HAP-1 (cell line): ENCODE data around the gene RGS12.

Source experiments
- DNase-seq, 2 experiments: peaks; one replicate each; pipeline ENCODE4 v3.0.0-alpha.2; 2016 to 2020; ENCODE audit warnings: low spot score in 2 of 2
- H3K27me3 ChIP-seq: fragments of 250-450 bp; sonication (Bioruptor Pico); 2 replicates; pipeline ENCODE4 v1.5.1; 2020; ENCODE audit warnings: low read depth, mild to moderate bottlenecking, moderate library complexity
- H3K36me3 ChIP-seq: fragments of 250-450 bp; sonication (Bioruptor Pico); replicated peaks from 2 replicates; pipeline ENCODE4 v1.5.1; 2020; ENCODE audit warnings: mild to moderate bottlenecking
- H3K4me1 ChIP-seq: fragments of 250-450 bp; sonication (Bioruptor Pico); 2 replicates; pipeline ENCODE4 v1.5.1; 2020; ENCODE audit warnings: mild to moderate bottlenecking
- H3K4me3 ChIP-seq: fragments of 250-450 bp; sonication (Bioruptor Pico); 2 replicates; pipeline ENCODE4 v1.5.1; 2020; ENCODE audit warnings: mild to moderate bottlenecking, moderate library complexity
- H3K9me3 ChIP-seq: fragments of 250-450 bp; sonication (Bioruptor Pico); 2 replicates; pipeline ENCODE4 v1.5.1; 2020; ENCODE audit warnings: mild to moderate bottlenecking, moderate library complexity
- in situ Hi-C: fragments of 300-500 bp; cut with MboI; formaldehyde crosslinking; loops from 3 replicates; pipeline ENCODE4 v1.14.3; 2020; ENCODE audit warnings: low sequenced_read_pairs, inconsistent platforms, mixed read lengths

The RGS12 gene

GRCh38 chr4:3280466-3280865 is 12.4 kb upstream of the RGS12 start:
- no peak for DNase-seq
- in situ Hi-C loops, result no loop called here

GRCh38 chr4:3283483-3283882 is 9.3 kb upstream of the RGS12 start:
- Histone ChIP-seq H3K27me3 (no peaks in the 10 kb centered on the region), H3K9me3 (peaks cover 2% of the 10 kb centered on the region; the same call in 1 of the 2 replicates), H3K4me1 (no peaks in the 10 kb centered on the region; the same call in 1 of the 2 replicates), H3K4me3 (no peak overlapping the region), H3K36me3 (no peaks in the 10 kb centered on the region)
- in situ Hi-C loops, result no loop called here
- DNase-seq, result no peak

More at GRCh38 chr4:3280466-3280865, 12.4 kb upstream of the RGS12 start:
- Histone ChIP-seq H3K4me1 (no peaks in the 10 kb centered on the region; the same call in none of the 2 replicates), H3K27me3 (peaks cover 9% of the 10 kb centered on the region; the same call in 1 of the 2 replicates), H3K36me3 (no peaks in the 10 kb centered on the region), H3K4me3 (no peak overlapping the region), H3K9me3 (peaks cover 2% of the 10 kb centered on the region; the same call in 1 of the 2 replicates)

- Histone ChIP-seq H3K36me3 (no peaks in the 10 kb centered on the region), H3K27me3 (no peaks in the 10 kb centered on the region), H3K4me1 (no peaks in the 10 kb centered on the region), H3K9me3 (peaks cover 2% of the 10 kb centered on the region; the same call in 1 of the 2 replicates), H3K4me3 (no peak overlapping the region)
- in situ Hi-C loops, result no loop called here
- DNase-seq, result no peak
These were observed 8.9 kb upstream of the RGS12 start for GRCh38 chr4:3283916-3284315.

GRCh38 chr4:3284734-3285557 is 7.9 kb upstream of the RGS12 start:
- in situ Hi-C loops, result no loop called here
- H3K4me3 ChIP-seq, result no peak overlapping the region
- peaks cover 2% of the 10 kb centered on the region; the same call in 1 of the 2 replicates for H3K9me3 ChIP-seq
- H3K27me3 ChIP-seq, result no peaks in the 10 kb centered on the region
- DNase-seq, result no peak
- no peaks in the 10 kb centered on the region for H3K36me3 ChIP-seq
- no peaks in the 10 kb centered on the region for H3K4me1 ChIP-seq

- in situ Hi-C loops, result no loop called here
- H3K36me3 ChIP-seq, result no peaks in the 10 kb centered on the region
These were observed 7.1 kb upstream of the RGS12 start for GRCh38 chr4:3285558-3286334.

GRCh38 chr4:3286335-3287175 is 6.3 kb upstream of the RGS12 start:
- Histone ChIP-seq H3K9me3 (peaks cover 2% of the 10 kb centered on the region; the same call in 1 of the 2 replicates), H3K36me3 (no peaks in the 10 kb centered on the region), H3K4me3 (no peak overlapping the region), H3K27me3 (no peaks in the 10 kb centered on the region), H3K4me1 (peaks cover 1% of the 10 kb centered on the region; the same call in 1 of the 2 replicates)
- in situ Hi-C loops, result no loop called here
- DNase-seq, result no peak

More at GRCh38 chr4:3285558-3286334, 7.1 kb upstream of the RGS12 start:
- no peaks in the 10 kb centered on the region for H3K4me1 ChIP-seq
- no peaks in the 10 kb centered on the region for H3K27me3 ChIP-seq
- H3K4me3 ChIP-seq, result no peak overlapping the region
- peaks cover 2% of the 10 kb centered on the region; the same call in 1 of the 2 replicates for H3K9me3 ChIP-seq
- no peak for DNase-seq

- no peak for DNase-seq
- in situ Hi-C loops, result no loop called here
- Histone ChIP-seq H3K27me3 (no peaks in the 10 kb centered on the region), H3K4me3 (no peak overlapping the region), H3K4me1 (peaks cover 5% of the 10 kb centered on the region; the same call in 1 of the 2 replicates), H3K36me3 (no peaks in the 10 kb centered on the region), H3K9me3 (no peaks in the 10 kb centered on the region)
These were observed 5.4 kb upstream of the RGS12 start for GRCh38 chr4:3287271-3287971.

GRCh38 chr4:3287972-3288570 is 4.8 kb upstream of the RGS12 start:
- Histone ChIP-seq H3K27me3 (no peaks in the 10 kb centered on the region), H3K4me1 (peaks cover 5% of the 10 kb centered on the region; the same call in 1 of the 2 replicates), H3K36me3 (no peaks in the 10 kb centered on the region), H3K4me3 (no peak overlapping the region), H3K9me3 (no peaks in the 10 kb centered on the region)
- no peak for DNase-seq
- in situ Hi-C loops, result no loop called here

- no peak for DNase-seq
- peaks cover 5% of the 10 kb centered on the region; the same call in 1 of the 2 replicates for H3K4me1 ChIP-seq
- H3K4me3 ChIP-seq, result no peak overlapping the region
- H3K9me3 ChIP-seq, result no peaks in the 10 kb centered on the region
- no peaks in the 10 kb centered on the region for H3K27me3 ChIP-seq
- no peaks in the 10 kb centered on the region for H3K36me3 ChIP-seq
- in situ Hi-C loops, result no loop called here
These were observed 4.2 kb upstream of the RGS12 start for GRCh38 chr4:3288571-3289094.

- in situ Hi-C loops, result no loop called here
These were observed 2.3 kb upstream of the RGS12 start for GRCh38 chr4:3290476-3290875.

GRCh38 chr4:3290889-3291321 is 1.9 kb upstream of the RGS12 start:
- H3K36me3 ChIP-seq, result no peaks in the 10 kb centered on the region
- DNase-seq, result no peak
- no peak overlapping the region for H3K4me3 ChIP-seq
- H3K4me1 ChIP-seq, result peaks cover 10% of the 10 kb centered on the region
- H3K27me3 ChIP-seq, result no peaks in the 10 kb centered on the region
- in situ Hi-C loops, result no loop called here
- no peaks in the 10 kb centered on the region for H3K9me3 ChIP-seq

More at GRCh38 chr4:3290476-3290875, 2.3 kb upstream of the RGS12 start:
- Histone ChIP-seq H3K9me3 (no peaks in the 10 kb centered on the region), H3K4me1 (peaks cover 10% of the 10 kb centered on the region), H3K4me3 (no peak overlapping the region), H3K36me3 (no peaks in the 10 kb centered on the region), H3K27me3 (no peaks in the 10 kb centered on the region)
- no peak for DNase-seq

- Histone ChIP-seq H3K9me3 (no peaks in the 10 kb centered on the region), H3K36me3 (no peaks in the 10 kb centered on the region), H3K27me3 (no peaks in the 10 kb centered on the region), H3K4me3 (peak overlapping the region; percentile 69), H3K4me1 (peaks cover 10% of the 10 kb centered on the region)
- DNase-seq, result no peak
- in situ Hi-C loops, result no loop called here
These were observed 1.3 kb upstream of the RGS12 start for GRCh38 chr4:3291411-3291968.
